HepG2 (cell line): Measurements from ENCODE around the gene CAPZA2. TPM values are rescaled to one million over a fixed set of nuclear protein-coding genes. Genes with fewer than 3 reads are reported as not detected.

Experiments
- CREB3 ChIP-seq: sonication (generic); formaldehyde crosslinking; IDR thresholded peaks from 2 replicates; pipeline ENCODE4 v1.5.0; 2020; ENCODE audit warnings: missing genetic modification reagents
- ELF4 ChIP-seq: sonication (generic); formaldehyde crosslinking; IDR thresholded peaks from 2 replicates; pipeline ENCODE4 v1.5.0; 2020; ENCODE audit warnings: missing genetic modification reagents, mild to moderate bottlenecking, moderate library complexity, borderline replicate concordance
- HMG20A ChIP-seq: IDR thresholded peaks from 2 replicates; pipeline ENCODE4 v1.6.1; 2016; ENCODE audit warnings: borderline replicate concordance
- HMGXB3 ChIP-seq: sonication (generic); formaldehyde crosslinking; IDR thresholded peaks from 2 replicates; pipeline ENCODE4 v1.4.0; 2020; ENCODE audit warnings: missing genetic modification reagents, borderline replicate concordance
- MBNL3 ChIP-seq: fragments of 250-450 bp; sonication (Bioruptor Pico); conservative IDR thresholded peaks from 2 replicates; pipeline ENCODE4 v1.8.0; 2022; ENCODE audit warnings: mild to moderate bottlenecking, inconsistent platforms
- MNT ChIP-seq: fragments of 450-650 bp; IDR thresholded peaks from 2 replicates; pipeline ENCODE4 v1.6.1; 2016
- MYPOP ChIP-seq: sonication (generic); formaldehyde crosslinking; IDR thresholded peaks from 2 replicates; pipeline ENCODE4 v1.8.1; 2023; ENCODE audit warnings: mild to moderate bottlenecking, moderate library complexity, missing genetic modification reagents
- NFKBIZ ChIP-seq: IDR thresholded peaks from 2 replicates; pipeline ENCODE4 v1.6.1; 2018; ENCODE audit warnings: missing genetic modification reagents, missing compliant biosample characterization
- PHF8 ChIP-seq: sonication (generic); formaldehyde crosslinking; IDR thresholded peaks from 2 replicates; pipeline ENCODE4 v1.5.0; 2020; ENCODE audit warnings: missing genetic modification reagents
- POLR2A ChIP-seq, 2 experiments: IDR thresholded peaks; 2 replicates each; pipeline ENCODE4 v1.6.1; 2011; ENCODE audit warnings: low read depth in 2 of 2, low read length in 2 of 2, mild to moderate bottlenecking in 1 of 2, moderate library complexity in 1 of 2; ENCODE audit not compliant: insufficient read depth in 1 of 2
- SOX13 ChIP-seq, 3 experiments: fragments of 450-650 bp in 1 of 3; sonication (generic) in 1 of 3; formaldehyde crosslinking in 1 of 3; IDR thresholded peaks in 2 of 3; conservative IDR thresholded peaks in 1 of 3; 2 replicates each; pipeline versions ENCODE4 v1.5.0 to v1.6.1; 2016 to 2020; ENCODE audit warnings: antibody characterized with exemption in 1 of 3, mild to moderate bottlenecking in 1 of 3, missing compliant biosample characterization in 1 of 3, missing genetic modification reagents in 1 of 3, moderate library complexity in 1 of 3
- TP53 ChIP-seq: sonication (generic); formaldehyde crosslinking; conservative IDR thresholded peaks from 2 replicates; pipeline ENCODE4 v1.4.0; 2020; ENCODE audit warnings: missing genetic modification reagents
- TSC22D2 ChIP-seq: sonication (generic); formaldehyde crosslinking; IDR thresholded peaks from 2 replicates; pipeline ENCODE4 v1.5.1; 2020; ENCODE audit warnings: missing genetic modification reagents, mild to moderate bottlenecking, borderline replicate concordance
- ZBTB14 ChIP-seq: sonication (generic); formaldehyde crosslinking; IDR thresholded peaks from 2 replicates; pipeline ENCODE4 v1.4.0; 2020; ENCODE audit warnings: missing genetic modification reagents
- ZNF484 ChIP-seq: sonication (generic); formaldehyde crosslinking; IDR thresholded peaks from 2 replicates; pipeline ENCODE4 v1.5.1; 2020; ENCODE audit warnings: mild to moderate bottlenecking, low read depth, missing genetic modification reagents, borderline replicate concordance
- ZNF598 ChIP-seq: sonication (generic); formaldehyde crosslinking; IDR thresholded peaks from 2 replicates; pipeline ENCODE4 v1.5.1; 2020; ENCODE audit warnings: mild to moderate bottlenecking, missing genetic modification reagents, borderline replicate concordance
- ZNF704 ChIP-seq: sonication (generic); formaldehyde crosslinking; IDR thresholded peaks from 2 replicates; pipeline ENCODE4 v1.8.1; 2023; ENCODE audit warnings: mild to moderate bottlenecking, inconsistent platforms, moderate library complexity, missing genetic modification reagents, borderline replicate concordance
- polyA plus RNA-seq, 8 experiments: library from polyadenylated mRNA; depleted of rRNA in 3 of 8; stranded (reverse) in 7 of 8; unstranded in 1 of 8; fragments of >200 nt; fragmentation: Illumina TruSeq in 4 of 8; extraction: Trizol in 4 of 8; gene quantifications; 2 replicates each; pipeline versions ENCODE4 v1.2.1 to v1.2.3, GENCODE V29; 2011 to 2016; ENCODE audit warnings: low read depth in 4 of 8, missing spikeins in 1 of 8, mixed read lengths in 1 of 8; ENCODE audit not compliant: insufficient read depth in 1 of 8
- total RNA-seq, 5 experiments: library from RNA; depleted of rRNA; stranded (reverse); fragments of >200 nt; fragmentation: Illumina TruSeq; extraction: Trizol; gene quantifications; 2 replicates each; pipeline ENCODE4 v1.2.3, GENCODE V29; 2016; ENCODE audit warnings: low read depth in 1 of 5

The CAPZA2 gene
- total and polyA plus RNA-seq, 2 of the 13 experiments (the other 11 are each of a cell fraction or from before 2014, with no cell fraction given), result 38.4 to 199 TPM

GRCh38 chr7:116953906-116954838 is 91.8 kb downstream of the CAPZA2 start (continued):
- TF ChIP-seq HMGXB3 (CRISPR knock-in tag), result no peak
- TF ChIP-seq TSC22D2 (CRISPR knock-in tag), result peak; percentile 10; the same call in 1 of the 2 replicates
- TF ChIP-seq NFKBIZ (CRISPR knock-in tag), result no peak
- TF ChIP-seq POLR2A (IDR thresholded peaks at IDR 0.05; ENCODE audit: insufficient read depth in 1 of 2, low read depth in 2 of 2, low read length in 2 of 2), result peak; percentile 32 to 81; a peak in 3 of 4 replicates
- TF ChIP-seq ZNF598 (CRISPR knock-in tag), result no peak
- no peak for TF ChIP-seq ELF4 (CRISPR knock-in tag)
- no peak for TF ChIP-seq MNT
- no peak for TF ChIP-seq ZNF704 (CRISPR knock-in tag)
- peak; percentile 77 for TF ChIP-seq PHF8
- TF ChIP-seq SOX13 (IDR thresholded peaks at IDR 0.05), result no peak
- no peak for TF ChIP-seq SOX13 (CRISPR knock-in tag; conservative IDR thresholded peaks at IDR 0.05 in 1 of 2, IDR thresholded peaks at IDR 0.05 in 1 of 2)
- no peak for TF ChIP-seq HMG20A (CRISPR knock-in tag)
- TF ChIP-seq ZNF484 (CRISPR knock-in tag), result no peak
- TF ChIP-seq ZBTB14 (CRISPR knock-in tag), result peak; percentile 8; the same call in 1 of the 2 replicates
- no peak for TF ChIP-seq TP53 (CRISPR knock-in tag)
- TF ChIP-seq CREB3 (CRISPR knock-in tag), result no peak
- peak; percentile 40; the same call in 1 of the 2 replicates for TF ChIP-seq MYPOP (CRISPR knock-in tag)
- TF ChIP-seq MBNL3 (CRISPR knock-in tag), result no peak
